ENCODE measurements around the gene TULP1. TPM values are rescaled to one million over a fixed set of nuclear protein-coding genes. Genes with fewer than 3 reads are reported as not detected.

Gene TULP1
- total and polyA plus RNA-seq, 2 of the 13 experiments (the other 11 are each of a cell fraction or from before 2014, with no cell fraction given), result not detected

GRCh38 chr6:35452183-35453090 lies 60.3 kb downstream of the TULP1 start, which contains the start of gene FANCE (continued):
- TF ChIP-seq HNRNPK (IDR thresholded peaks at IDR 0.05; ENCODE audit: low read depth, low read length, poor library complexity, severe bottlenecking), result peak; percentile 69
- TF ChIP-seq SATB2 (CRISPR knock-in tag; IDR thresholded peaks at IDR 0.05), result no peak
- TF ChIP-seq KDM1A (CRISPR knock-in tag; IDR thresholded peaks at IDR 0.05), result no peak
- no peak for TF ChIP-seq ZNF343 (CRISPR knock-in tag; IDR thresholded peaks at IDR 0.05)
- TF ChIP-seq FUBP1 (CRISPR knock-in tag; IDR thresholded peaks at IDR 0.05; ENCODE audit: borderline replicate concordance), result no peak
- TF ChIP-seq RBAK (CRISPR knock-in tag; IDR thresholded peaks at IDR 0.05), result no peak
- peak; percentile 44 for TF ChIP-seq NFYB (CRISPR knock-in tag; IDR thresholded peaks at IDR 0.05)
- TF ChIP-seq HMG20B (CRISPR knock-in tag; conservative IDR thresholded peaks at IDR 0.05), result no peak
- 0 out of 2 replicates have a peak, but pooled peaks have one; percentile 25 for TF ChIP-seq ZNF205 (CRISPR knock-in tag; IDR thresholded peaks at IDR 0.05)
- no peak for TF ChIP-seq NFRKB (IDR thresholded peaks at IDR 0.05)
- peak; percentile 85 for TF ChIP-seq BCL3 (CRISPR knock-in tag; IDR thresholded peaks at IDR 0.05)
- TF ChIP-seq PCBP2 (optimal IDR thresholded peaks at IDR 0.05; ENCODE audit: low read depth, low read length, poor library complexity, severe bottlenecking), result no peak
- TF ChIP-seq GMEB1 (CRISPR knock-in tag; IDR thresholded peaks at IDR 0.05; ENCODE audit: borderline replicate concordance), result peak; percentile 84; the same call in 1 of the 2 replicates
- no peak for TF ChIP-seq EZH2 (conservative IDR thresholded peaks at IDR 0.05; ENCODE audit: low read depth, low read length)
- TF ChIP-seq ZNF740 (CRISPR knock-in tag; IDR thresholded peaks at IDR 0.05), result no peak
- TF ChIP-seq ZNF530 (CRISPR knock-in tag; IDR thresholded peaks at IDR 0.05; ENCODE audit: low read depth), result no peak
- TF ChIP-seq TCF7 (IDR thresholded peaks at IDR 0.05; ENCODE audit: low read depth), result no peak
- TF ChIP-seq MYPOP (CRISPR knock-in tag; IDR thresholded peaks at IDR 0.05), result peak; percentile 82
- no peak for TF ChIP-seq STAT5B (CRISPR knock-in tag; IDR thresholded peaks at IDR 0.05)
- peak; percentile 24; the same call in 1 of the 2 replicates for TF ChIP-seq SIX4 (CRISPR knock-in tag; IDR thresholded peaks at IDR 0.05)
- no peak for TF ChIP-seq ZNF549 (CRISPR knock-in tag; IDR thresholded peaks at IDR 0.05)
- 0 out of 2 replicates have a peak, but pooled peaks have one; percentile 52 for TF ChIP-seq ZFP1 (CRISPR knock-in tag; IDR thresholded peaks at IDR 0.05)
- no peak; the same call in 1 of the 2 replicates for TF ChIP-seq EED (CRISPR knock-in tag; IDR thresholded peaks at IDR 0.05)
- no peak; the same call in none of the 2 replicates for TF ChIP-seq HOXA3 (CRISPR knock-in tag; IDR thresholded peaks at IDR 0.05)
